Fibroblast of mammary gland (primary cell): ENCODE measurements around the gene DNM3.

Experiments
- DNase-seq: peaks from one replicate; pipeline ENCODE4 v3.0.0-alpha.2; 2010; ENCODE audit warnings: low read depth
- H3K4me3 ChIP-seq: 2 replicates; pipeline ENCODE4 v1.5.1; 2011; ENCODE audit warnings: low read depth, mild to moderate bottlenecking, low read length, moderate library complexity; ENCODE audit not compliant: control insufficient read depth
- CTCF ChIP-seq: conservative IDR thresholded peaks from 2 replicates; pipeline ENCODE4 v1.5.1; 2011; ENCODE audit warnings: low read depth, low read length, inconsistent platforms; ENCODE audit not compliant: control insufficient read depth, insufficient read depth

The DNM3 gene

GRCh38 chr1:172163498-172164215 lies 322.4 kb downstream of the DNM3 start:
- TF ChIP-seq CTCF = no peak
- peak; percentile 50 for DNase-seq

GRCh38 chr1:172165403-172165802 lies 324.1 kb downstream of the DNM3 start:
- DNase-seq = no peak
- H3K4me3 ChIP-seq = no peak overlapping the region
- no peak for TF ChIP-seq CTCF

More at GRCh38 chr1:172163498-172164215, 322.4 kb downstream of the DNM3 start:
- no peak overlapping the region for H3K4me3 ChIP-seq

DNA sequence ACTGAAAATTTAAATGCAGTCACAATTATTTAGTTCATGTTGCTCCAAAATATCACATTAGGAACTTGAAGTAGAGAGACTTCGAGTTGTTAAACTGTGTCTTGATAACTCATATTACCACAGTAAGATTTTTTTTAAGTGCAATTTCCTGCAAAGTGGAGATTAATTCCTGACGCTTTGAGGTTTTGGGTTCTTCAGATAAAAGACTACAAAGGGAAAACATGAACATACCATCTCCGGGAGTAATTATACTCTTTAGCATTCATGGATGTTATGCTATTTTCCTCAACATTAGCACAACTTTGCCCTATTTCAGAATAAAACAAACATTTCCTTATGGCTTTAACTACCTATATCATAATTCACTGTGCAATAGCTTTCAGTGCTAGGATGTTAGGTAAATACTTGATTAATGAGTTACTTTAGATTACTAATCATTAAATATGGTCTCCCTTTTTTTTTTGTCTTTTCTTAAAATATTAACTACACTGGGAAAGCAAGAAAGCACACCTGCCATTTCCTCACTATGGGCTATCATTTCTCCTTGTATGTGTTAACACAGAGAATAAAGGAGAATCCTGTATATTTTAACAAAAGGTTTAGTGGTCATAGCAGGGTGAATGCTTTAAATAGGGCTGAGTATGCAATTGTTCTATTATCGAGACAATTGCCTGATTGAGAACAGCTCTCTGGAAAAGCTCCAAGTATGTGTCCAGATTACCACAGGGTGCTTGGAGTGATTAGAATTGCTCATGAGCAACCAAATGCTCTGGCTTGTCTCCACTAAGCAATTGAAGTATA lies 326.7 kb downstream of the DNM3 start:
- no peak for TF ChIP-seq CTCF
- H3K4me3 ChIP-seq = no peak overlapping the region
- peak; percentile 94 for DNase-seq

GRCh38 chr1:172168597-172168872 lies 327.2 kb downstream of the DNM3 start:
- no peak for DNase-seq
- TF ChIP-seq CTCF = no peak
- H3K4me3 ChIP-seq = no peak overlapping the region

DNA sequence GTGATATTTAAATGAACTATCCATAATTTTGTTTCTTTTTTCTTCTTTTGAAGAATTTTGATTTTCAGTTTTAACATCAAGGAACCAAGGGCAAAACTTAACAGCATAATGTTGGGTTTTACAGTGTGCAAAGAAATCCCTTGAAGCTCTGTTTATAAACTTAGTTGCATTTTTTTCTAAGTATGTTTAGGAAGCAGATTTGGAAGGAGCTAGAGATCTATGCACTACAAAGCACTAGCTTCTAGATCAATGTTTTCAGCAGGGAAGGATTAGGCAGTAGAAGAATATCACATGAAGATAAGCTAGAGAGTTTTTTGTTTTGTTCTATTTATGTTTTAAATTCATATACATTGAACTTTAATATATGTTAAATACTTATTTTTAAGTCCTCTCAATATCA lies 328.5 kb downstream of the DNM3 start:
- no peak overlapping the region for H3K4me3 ChIP-seq
- DNase-seq = no peak
- TF ChIP-seq CTCF = no peak

- H3K4me3 ChIP-seq = no peak overlapping the region
- DNase-seq = peak; percentile 30
- TF ChIP-seq CTCF = no peak
These were observed 331.1 kb downstream of the DNM3 start for GRCh38 chr1:172172352-172172831.

GRCh38 chr1:172176206-172176605 lies 334.9 kb downstream of the DNM3 start:
- no peak overlapping the region for H3K4me3 ChIP-seq
- no peak for TF ChIP-seq CTCF
- DNase-seq = no peak
